H4 (cell line): ENCODE measurements around the gene TUBA4B. TPM values are rescaled to one million over a fixed set of nuclear protein-coding genes. Genes with fewer than 3 reads are reported as not detected.
"Not testable (repeated sequence)": the region's sequence is repeated elsewhere in the genome, so short reads cannot be mapped to it uniquely, and the experiment has no call there.

Experiments used
- DNase-seq: peaks from one replicate; pipeline ENCODE4 v3.0.0-alpha.2; 2015; ENCODE audit warnings: low spot score
- total RNA-seq: library from RNA; depleted of rRNA; stranded (reverse); fragments of >200 nt; shearing (Covaris generic); gene quantifications from 2 replicates; pipeline ENCODE4 v1.2.3, GENCODE V29; 2014

TUBA4B gene
- total RNA-seq, 1 experiment from 2014 or later: not detected

GRCh38 chr2:219274361-219274921 is 21.4 kb downstream of the TUBA4B start:
- peak; percentile 82 for DNase-seq

GRCh38 chr2:219277703-219278654 is 24.9 kb downstream of the TUBA4B start:
- peak; percentile 75 for DNase-seq

GRCh38 chr2:219278655-219279150 is 25.7 kb downstream of the TUBA4B start:
- DNase-seq: no peak

GRCh38 chr2:219279151-219279915 is 26.3 kb downstream of the TUBA4B start, which contains the start of gene DNAJB2:
DNAJB2 (plus strand) TSS chr2:219279366; CDS start chr2:219279834, 468 bp downstream.
- DNase-seq: peak; percentile 97

- DNase-seq: no peak
Observed at GRCh38 chr2:219279916-219280516, 27.0 kb downstream of the TUBA4B start.

GRCh38 chr2:219280651-219281050 is 27.6 kb downstream of the TUBA4B start:
- DNase-seq: no peak

- no peak for DNase-seq
Observed at GRCh38 chr2:219281588-219281987, 28.5 kb downstream of the TUBA4B start.

- no peak for DNase-seq
Observed at GRCh38 chr2:219282375-219282774, 29.3 kb downstream of the TUBA4B start.

GRCh38 chr2:219282943-219283581 is 30.0 kb downstream of the TUBA4B start:
- no peak for DNase-seq

- DNase-seq: no peak
Observed at GRCh38 chr2:219284501-219285372, 31.7 kb downstream of the TUBA4B start.

- no peak for DNase-seq
Observed at GRCh38 chr2:219285373-219285735, 32.3 kb downstream of the TUBA4B start.

GRCh38 chr2:219285894-219286425 is 32.9 kb downstream of the TUBA4B start:
- no peak for DNase-seq

- DNase-seq: no peak
Observed at GRCh38 chr2:219286436-219287115, 33.5 kb downstream of the TUBA4B start.

- not testable (repeated sequence) for DNase-seq
Observed at GRCh38 chr2:219287116-219287440, 34.0 kb downstream of the TUBA4B start.

- no peak for DNase-seq
Observed at GRCh38 chr2:219287580-219288265, 34.7 kb downstream of the TUBA4B start.

- DNase-seq: no peak
Observed at GRCh38 chr2:219289195-219289536, 36.1 kb downstream of the TUBA4B start.

GRCh38 chr2:219289537-219290361 is 36.7 kb downstream of the TUBA4B start:
- DNase-seq: peak; percentile 77
